Natural killer cell treated with Interleukin-12 subunit alpha and Interleukin-12 subunit beta and Interleukin-15 and Interleukin-18, amount 100 ng/mL, for 72 hours (primary cell): ENCODE data around the gene OTOS. TPM values are rescaled to one million over a fixed set of nuclear protein-coding genes. Genes with fewer than 3 reads are reported as not detected.

Experiments
- ATAC-seq, 2 donors: fragments of 150-1000 bp; cut with Tn5 transposase in 1 of 2; sonication (Bioruptor Pico), chemical (Tn5 transposase) in 1 of 2; 2 replicates each; pipeline ENCODE4 v1.10.0; 2021
- DNase-seq: peaks from one replicate; pipeline ENCODE4 v3.0.0; 2022; ENCODE audit warnings: low spot score
- H3K27ac Mint-ChIP-seq, 2 donors: 1 replicate in 1 of 2; 2 replicates in 1 of 2; pipeline ENCODE4 v1.8.0; 2022; ENCODE audit warnings: mixed read lengths in 2 of 2, mild to moderate bottlenecking in 1 of 2, moderate library complexity in 1 of 2
- H3K27me3 Mint-ChIP-seq, 2 donors: 1 replicate in 1 of 2; 2 replicates in 1 of 2; pipeline ENCODE4 v1.8.0; 2022; ENCODE audit warnings: mixed read lengths in 2 of 2
- H3K36me3 Mint-ChIP-seq: one replicate; pipeline ENCODE4 v1.8.0; 2022; ENCODE audit warnings: mixed read lengths
- H3K4me1 Mint-ChIP-seq, 2 donors: 1 replicate in 1 of 2; 2 replicates in 1 of 2; pipeline ENCODE4 v1.8.0; 2022; ENCODE audit warnings: low read depth in 2 of 2, mixed read lengths in 2 of 2, mild to moderate bottlenecking in 1 of 2
- H3K4me3 Mint-ChIP-seq: one replicate; pipeline ENCODE4 v1.8.0; 2022; ENCODE audit warnings: mixed read lengths
- H3K9me3 Mint-ChIP-seq: 2 replicates; pipeline ENCODE4 v1.8.0; 2022; ENCODE audit warnings: mixed read lengths
- total RNA-seq, 2 donors: library from RNA; stranded (reverse); gene quantifications; one replicate each; pipeline ENCODE4 v1.2.3, GENCODE V29; 2022

OTOS gene
- total RNA-seq, 2 donors from 2014 or later = not detected

DNA sequence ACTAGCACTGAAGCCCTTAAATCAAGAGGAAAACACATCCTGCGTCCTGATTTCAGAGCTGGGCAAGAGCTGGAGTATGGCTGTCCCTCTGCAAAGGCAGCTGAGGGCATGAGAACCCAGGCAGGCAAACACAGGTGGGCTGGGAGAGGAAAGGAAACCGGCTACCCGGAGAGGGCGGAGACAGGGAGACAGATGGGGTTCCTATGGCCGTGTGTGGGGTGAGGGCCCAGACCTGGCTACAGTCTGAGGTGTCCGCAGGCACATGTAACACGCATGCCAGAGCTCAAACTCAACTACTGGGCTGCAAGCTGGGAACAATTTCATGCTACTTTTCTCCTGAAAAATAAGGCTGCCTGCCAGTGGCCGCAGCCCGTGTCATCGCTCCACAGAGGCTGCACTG lies 7.1 kb downstream of the OTOS start:
- H3K36me3 Mint-ChIP-seq = peaks cover 13% of the 10 kb centered on the region

DNA sequence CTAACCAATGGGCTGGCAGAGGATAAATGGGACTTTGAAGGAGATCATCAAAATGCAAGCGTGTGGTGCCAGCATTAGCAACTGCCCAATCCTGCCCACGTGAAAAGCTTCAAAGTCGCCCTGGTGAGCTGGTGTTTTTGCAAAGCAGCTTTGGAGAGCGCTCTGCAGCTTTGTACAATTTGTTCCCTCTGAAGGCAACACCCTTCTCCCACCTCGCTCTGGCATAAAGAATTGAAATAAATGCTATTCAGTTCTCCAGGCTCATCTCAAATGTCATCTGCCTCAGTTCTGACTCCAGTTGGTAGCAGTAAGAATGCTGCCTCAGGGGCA lies 7.8 kb downstream of the OTOS start:
- ATAC-seq = no peak
- no peak for DNase-seq
- Mint-ChIP-seq H3K27me3 (peaks cover 0 to 4% of the 10 kb centered on the region in 2 donors), H3K9me3 (no peaks in the 10 kb centered on the region), H3K4me1 (peaks cover 23 to 32% of the 10 kb centered on the region in 2 donors), H3K27ac (no peak overlapping the region), H3K36me3 (peaks cover 13% of the 10 kb centered on the region), H3K4me3 (no peak overlapping the region)

More for the DNA sequence above, 7.1 kb downstream of the OTOS start:
- Mint-ChIP-seq H3K27ac (no peak overlapping the region), H3K4me1 (peaks cover 23 to 32% of the 10 kb centered on the region in 2 donors), H3K4me3 (peak overlapping the region; percentile 43), H3K9me3 (no peaks in the 10 kb centered on the region), H3K27me3 (peaks cover 0 to 4% of the 10 kb centered on the region in 2 donors)
- ATAC-seq (no peak), DNase-seq (no peak)

DNA sequence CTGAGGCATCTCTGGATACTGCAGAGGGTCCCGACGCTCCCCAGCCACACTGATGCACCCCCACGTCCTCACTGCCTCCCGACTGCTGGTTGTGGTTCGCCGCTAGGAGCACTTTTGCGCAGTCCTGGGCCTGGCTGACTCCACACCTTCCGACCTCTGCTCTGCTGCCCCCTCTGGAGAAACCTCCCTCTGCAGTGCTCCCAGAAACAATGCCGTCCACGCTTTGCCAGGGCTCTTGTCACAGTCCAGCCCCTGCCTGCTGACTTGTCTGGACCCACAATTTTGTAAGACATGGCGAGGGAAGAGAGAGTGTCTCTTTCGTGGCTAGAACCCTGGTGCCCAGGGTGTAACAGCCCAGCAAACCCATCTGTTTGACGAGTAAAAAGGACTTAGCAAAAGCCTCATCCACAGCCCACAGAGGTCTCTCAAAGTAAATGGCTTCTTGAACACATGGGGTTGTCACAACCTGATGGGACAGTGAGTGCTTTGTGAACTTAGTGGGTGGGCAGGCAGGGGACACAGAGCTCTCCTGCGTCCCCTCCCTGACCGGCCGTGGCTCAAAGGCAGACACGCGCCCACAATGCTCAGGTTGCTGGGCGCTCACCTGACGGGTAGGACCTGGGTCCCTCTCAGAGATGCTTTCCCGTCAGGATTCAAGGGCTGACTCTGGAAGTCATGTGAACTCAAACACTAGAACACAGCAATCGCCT lies 8.4 kb downstream of the OTOS start:
- no peak overlapping the region for H3K27ac Mint-ChIP-seq

DNA sequence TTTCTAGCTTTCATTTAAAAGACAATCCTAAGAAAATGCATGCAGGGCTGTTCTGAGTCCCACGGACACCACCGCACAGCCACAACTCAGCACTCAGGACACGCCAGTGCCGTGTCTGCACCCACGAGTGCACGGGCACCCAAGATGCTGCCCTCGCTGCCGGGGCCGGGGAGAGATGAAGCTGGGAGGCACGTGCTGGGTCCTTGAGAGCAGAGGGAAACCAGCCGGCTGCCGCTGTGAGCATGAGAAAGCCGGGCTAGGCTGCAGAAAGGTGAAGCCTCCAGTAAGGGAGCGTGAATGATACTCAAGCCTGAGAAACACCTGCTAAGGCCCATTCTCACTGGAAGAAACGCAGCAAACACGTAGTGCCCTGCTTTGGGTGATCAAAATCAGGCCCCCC lies 9.2 kb downstream of the OTOS start:
- ATAC-seq (no peak), DNase-seq (no peak)
- Mint-ChIP-seq H3K27me3 (no peaks in the 10 kb centered on the region), H3K4me3 (no peak overlapping the region), H3K9me3 (no peaks in the 10 kb centered on the region), H3K4me1 (peaks cover 16 to 24% of the 10 kb centered on the region in 2 donors), H3K36me3 (peaks cover 19% of the 10 kb centered on the region), H3K27ac (no peak overlapping the region)

More for the DNA sequence above, 8.4 kb downstream of the OTOS start:
- Mint-ChIP-seq H3K9me3 (no peaks in the 10 kb centered on the region), H3K27me3 (peaks cover 0 to 2% of the 10 kb centered on the region in 2 donors), H3K36me3 (peaks cover 13% of the 10 kb centered on the region), H3K4me1 (peaks cover 19 to 29% of the 10 kb centered on the region in 2 donors), H3K4me3 (no peak overlapping the region)
- ATAC-seq = no peak
- DNase-seq = no peak

DNA sequence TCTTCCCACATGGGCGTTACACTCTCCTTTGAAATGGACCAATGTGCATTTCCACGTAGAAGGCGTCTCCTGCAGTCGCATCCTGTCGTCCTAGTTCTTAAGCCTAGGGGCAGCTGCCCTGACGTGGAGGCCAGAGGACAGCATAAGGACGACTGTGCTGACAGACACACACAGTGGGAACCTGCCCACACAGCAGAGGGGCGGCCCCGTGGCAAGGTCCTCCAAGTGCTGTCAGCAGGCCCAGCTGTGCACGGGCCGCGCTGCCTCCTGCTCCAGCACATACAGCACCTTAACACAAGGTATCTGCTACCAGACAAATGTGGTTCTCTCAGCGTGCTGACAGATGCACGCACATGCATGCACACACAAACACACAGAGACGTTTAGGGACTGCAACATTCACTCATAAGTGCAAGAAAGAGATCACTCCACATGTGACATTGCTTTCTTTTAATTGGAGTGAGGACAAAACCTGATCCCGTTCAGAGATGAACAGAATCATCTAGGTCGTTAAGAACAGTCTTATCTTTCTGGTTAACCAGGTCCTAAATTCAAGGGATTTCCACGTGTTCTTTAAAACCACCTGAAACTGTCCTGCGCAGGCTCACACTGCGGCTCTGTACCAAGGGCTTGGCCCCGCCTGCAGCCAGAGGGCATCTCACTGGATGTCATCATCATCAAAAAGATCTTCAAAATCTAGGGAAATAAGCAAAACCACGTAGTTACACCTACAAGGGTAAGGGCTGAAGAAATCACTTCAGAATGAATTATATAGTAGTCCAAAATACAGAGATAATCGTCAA lies 9.9 kb downstream of the OTOS start:
- Mint-ChIP-seq H3K27me3 (no peaks in the 10 kb centered on the region), H3K36me3 (peaks cover 22% of the 10 kb centered on the region), H3K4me1 (peaks cover 15 to 21% of the 10 kb centered on the region in 2 donors), H3K27ac (no peak overlapping the region), H3K9me3 (no peaks in the 10 kb centered on the region), H3K4me3 (no peak overlapping the region)
- ATAC-seq (no peak), DNase-seq (no peak)

DNA sequence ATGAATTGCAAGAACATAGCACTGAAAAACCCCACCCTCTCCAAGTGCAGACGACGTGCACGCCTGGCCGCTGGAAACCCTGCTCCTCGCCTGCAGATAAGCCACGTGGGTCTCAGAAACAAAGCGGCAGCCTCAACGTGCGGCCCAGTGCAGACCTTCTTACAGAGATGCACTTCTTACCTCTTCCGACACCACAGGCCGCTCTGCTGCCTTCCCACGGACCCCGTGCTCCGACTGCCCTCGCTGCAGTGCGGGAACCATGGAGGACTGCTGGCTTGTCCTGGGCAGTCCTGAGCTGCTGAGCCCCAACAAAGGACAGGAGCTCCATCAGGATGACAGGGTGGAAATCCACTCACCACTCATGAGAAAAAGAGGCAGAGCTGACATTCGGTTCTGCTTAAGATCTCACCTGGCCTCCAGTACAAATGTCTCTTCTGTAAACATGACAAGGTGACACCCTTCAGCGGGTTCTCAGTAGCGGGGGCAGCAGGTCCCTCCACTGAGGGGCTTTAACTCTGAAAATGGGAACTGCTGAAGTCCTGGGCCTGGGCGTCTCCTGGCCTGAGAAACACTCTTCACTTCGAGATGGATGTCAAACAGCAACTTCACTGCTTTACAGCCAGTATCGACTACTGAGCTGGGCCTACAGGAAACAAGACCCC lies 10.6 kb downstream of the OTOS start:
- ATAC-seq (no peak), DNase-seq (no peak)
- H3K27me3 Mint-ChIP-seq = no peaks in the 10 kb centered on the region
- no peak overlapping the region for H3K4me3 Mint-ChIP-seq
- no peak overlapping the region for H3K27ac Mint-ChIP-seq
- H3K9me3 Mint-ChIP-seq = no peaks in the 10 kb centered on the region
- peaks cover 22% of the 10 kb centered on the region for H3K36me3 Mint-ChIP-seq
- H3K4me1 Mint-ChIP-seq = peaks cover 8 to 14% of the 10 kb centered on the region in 2 donors

DNA sequence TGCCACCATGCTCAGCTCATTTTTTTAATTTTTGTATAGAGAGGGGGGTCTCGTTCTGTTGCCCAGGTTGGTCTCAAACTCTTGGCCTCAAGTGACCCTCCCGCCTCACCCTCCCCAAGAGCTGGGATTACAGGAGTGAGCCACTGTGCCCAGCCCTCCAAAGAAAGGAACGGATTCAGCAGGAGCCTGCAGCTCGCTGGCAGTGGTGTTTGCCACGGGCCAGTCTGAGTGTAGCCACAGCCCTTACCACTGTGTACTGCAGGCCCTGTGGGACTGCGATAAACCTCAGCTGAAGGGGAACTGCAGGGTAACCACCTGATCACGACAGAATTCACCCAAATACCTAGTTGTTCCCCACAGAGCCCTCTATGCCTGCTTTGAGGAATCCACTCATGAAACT lies 11.1 kb downstream of the OTOS start:
- Mint-ChIP-seq H3K9me3 (no peaks in the 10 kb centered on the region), H3K27ac (no peak overlapping the region), H3K36me3 (peaks cover 22% of the 10 kb centered on the region), H3K27me3 (no peaks in the 10 kb centered on the region), H3K4me3 (no peak overlapping the region), H3K4me1 (peaks cover 2 to 9% of the 10 kb centered on the region in 2 donors)
- no peak for ATAC-seq
- no peak for DNase-seq

DNA sequence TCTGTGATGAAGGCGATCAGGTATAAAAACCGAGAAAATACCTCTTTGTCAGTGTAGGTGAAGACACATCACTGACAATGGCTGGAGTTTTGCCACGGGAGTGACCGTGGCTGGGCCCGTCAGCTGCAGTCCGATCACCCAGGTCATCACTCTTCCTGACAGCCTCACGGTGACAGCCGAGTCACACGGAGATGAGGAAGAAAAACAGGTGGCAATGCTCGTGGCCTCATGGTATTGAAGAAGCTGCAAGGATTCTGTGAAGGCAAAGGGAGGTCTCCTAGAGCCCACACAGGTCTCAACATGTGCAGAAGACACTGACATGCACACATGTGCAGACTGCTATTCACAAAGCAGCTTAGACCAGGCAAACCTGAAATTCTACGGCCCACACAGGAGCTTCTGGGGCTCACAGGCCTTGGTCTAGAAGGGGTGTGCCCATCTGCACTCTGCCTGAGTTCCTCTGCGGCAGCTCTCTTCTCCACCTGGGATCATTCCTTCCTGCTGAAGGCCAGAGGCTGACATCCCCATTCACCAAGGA lies 11.8 kb downstream of the OTOS start:
- H3K4me1 Mint-ChIP-seq = peaks cover 0 to 5% of the 10 kb centered on the region in 2 donors
- no peak overlapping the region for H3K27ac Mint-ChIP-seq
- H3K36me3 Mint-ChIP-seq = peaks cover 22% of the 10 kb centered on the region
- no peaks in the 10 kb centered on the region for H3K9me3 Mint-ChIP-seq
- H3K4me3 Mint-ChIP-seq = no peak overlapping the region
- DNase-seq = no peak
- H3K27me3 Mint-ChIP-seq = no peaks in the 10 kb centered on the region
- no peak for ATAC-seq

DNA sequence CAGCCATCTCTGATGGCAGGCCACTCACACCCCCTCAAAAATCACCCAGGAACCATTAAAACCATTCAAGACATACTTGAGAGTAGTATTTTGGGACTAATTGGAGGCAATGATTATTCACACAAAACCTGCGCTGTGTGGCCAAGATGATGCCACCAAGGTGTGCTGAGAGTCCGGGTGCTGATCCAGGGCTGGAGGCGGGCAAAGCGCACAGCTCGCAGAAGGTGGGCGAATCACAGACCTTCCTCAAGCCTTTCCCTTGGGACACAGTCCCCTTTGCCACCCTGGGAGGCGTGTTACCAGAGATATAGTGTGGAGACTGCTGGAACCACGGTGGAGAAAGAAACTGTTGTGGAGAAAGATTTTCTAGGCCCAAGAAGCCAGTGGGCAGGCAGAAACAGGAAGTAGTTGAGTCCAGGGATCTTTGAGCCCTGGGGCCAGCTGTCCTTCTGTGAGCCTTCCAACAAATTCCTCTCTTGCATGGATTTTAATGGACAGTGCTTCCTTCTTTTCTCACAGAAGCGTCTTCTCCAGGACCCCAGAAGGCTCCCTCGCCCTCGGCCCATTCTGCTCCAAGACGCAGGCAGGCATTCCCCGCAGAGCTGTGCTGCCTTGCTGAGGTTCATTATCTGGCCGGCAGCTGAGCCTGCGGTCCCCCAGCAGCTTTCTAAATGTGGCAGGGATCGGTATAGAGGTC lies 12.4 kb downstream of the OTOS start:
- H3K27ac Mint-ChIP-seq = no peak overlapping the region
- no peaks in the 10 kb centered on the region for H3K27me3 Mint-ChIP-seq
- no peak overlapping the region for H3K4me3 Mint-ChIP-seq
- H3K36me3 Mint-ChIP-seq = peaks cover 22% of the 10 kb centered on the region
- H3K4me1 Mint-ChIP-seq = peaks cover 0 to 5% of the 10 kb centered on the region in 2 donors
- ATAC-seq (no peak), DNase-seq (no peak)
- no peaks in the 10 kb centered on the region for H3K9me3 Mint-ChIP-seq

DNA sequence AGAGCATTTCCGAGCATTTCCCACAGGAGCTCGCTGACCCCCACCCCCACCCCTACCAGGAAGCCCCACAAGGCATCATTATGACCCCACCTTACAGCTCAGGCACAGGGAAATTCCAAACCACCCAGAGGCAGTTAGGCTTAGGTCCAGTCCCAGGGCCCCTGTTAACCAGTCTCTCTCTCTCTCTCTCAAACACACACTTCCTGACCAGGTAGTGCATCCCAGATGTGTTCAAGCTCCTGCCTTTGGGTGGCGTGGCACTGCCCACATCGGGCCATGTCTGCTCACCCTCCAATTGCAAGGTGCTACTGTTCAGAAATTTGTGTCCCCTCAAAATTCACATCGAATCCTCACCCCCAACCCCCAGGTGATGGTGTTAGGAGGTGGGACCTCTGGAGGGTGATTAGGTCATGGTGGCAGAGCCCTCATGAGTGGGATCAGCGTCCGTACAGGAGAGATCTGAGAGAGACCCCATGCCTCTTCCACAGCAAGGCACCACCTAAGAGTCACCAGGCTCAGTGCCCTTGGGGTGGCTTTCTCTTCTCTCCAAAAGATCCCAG lies 13.2 kb downstream of the OTOS start:
- H3K4me3 Mint-ChIP-seq = no peak overlapping the region
- no peaks in the 10 kb centered on the region for H3K27me3 Mint-ChIP-seq
- DNase-seq (no peak), ATAC-seq (no peak)
- H3K36me3 Mint-ChIP-seq = peaks cover 22% of the 10 kb centered on the region
- no peaks in the 10 kb centered on the region for H3K9me3 Mint-ChIP-seq
- no peak overlapping the region for H3K27ac Mint-ChIP-seq
- H3K4me1 Mint-ChIP-seq = peaks cover 0 to 5% of the 10 kb centered on the region in 2 donors

DNA sequence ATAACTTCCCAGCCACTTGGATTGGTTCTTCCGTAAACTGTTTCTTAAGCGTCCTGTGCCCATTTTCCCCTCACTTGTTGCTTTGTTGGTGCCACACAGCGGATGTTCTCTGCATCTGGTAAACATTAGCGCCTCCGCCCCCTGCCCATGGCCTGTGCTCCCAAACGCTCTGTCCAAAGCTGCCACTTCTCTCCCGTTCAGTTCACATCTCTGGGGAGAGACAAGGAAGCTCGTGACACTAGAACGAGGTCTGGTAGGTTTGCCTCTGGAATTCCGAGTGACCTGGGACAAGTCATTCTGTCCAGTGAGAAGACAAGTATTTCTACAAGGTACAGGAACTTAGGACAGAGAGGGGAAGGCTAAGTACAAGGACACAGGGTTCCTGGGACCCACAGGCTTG lies 13.7 kb downstream of the OTOS start:
- no peak overlapping the region for H3K27ac Mint-ChIP-seq
- ATAC-seq (no peak), DNase-seq (no peak)
- no peaks in the 10 kb centered on the region for H3K27me3 Mint-ChIP-seq
- no peak overlapping the region for H3K4me3 Mint-ChIP-seq
- no peaks in the 10 kb centered on the region for H3K9me3 Mint-ChIP-seq
- peaks cover 0 to 3% of the 10 kb centered on the region in 2 donors for H3K4me1 Mint-ChIP-seq
- peaks cover 22% of the 10 kb centered on the region for H3K36me3 Mint-ChIP-seq

DNA sequence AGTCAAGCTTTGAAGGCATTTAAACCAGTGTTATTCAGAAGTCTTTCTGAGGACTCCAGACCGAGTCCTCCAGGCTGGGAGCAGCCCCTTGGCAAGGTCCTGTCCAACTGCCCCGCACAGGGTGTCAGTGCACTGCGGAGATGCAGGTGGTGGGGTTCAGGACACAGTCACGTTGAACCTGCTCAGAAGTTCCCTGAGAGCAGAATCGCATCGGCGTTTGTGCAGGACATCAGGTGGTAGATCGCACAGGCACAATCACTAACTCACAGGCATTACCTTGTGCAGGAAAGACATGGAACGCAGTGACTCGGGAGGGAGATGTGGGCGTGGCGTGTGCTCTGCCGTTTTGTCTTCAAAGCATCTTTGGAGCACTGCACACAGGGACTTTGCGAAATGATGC lies 14.7 kb downstream of the OTOS start:
- peak; percentile 54 for DNase-seq
- Mint-ChIP-seq H3K9me3 (no peaks in the 10 kb centered on the region), H3K27ac (no peak overlapping the region), H3K4me3 (no peak overlapping the region), H3K36me3 (peaks cover 17% of the 10 kb centered on the region), H3K27me3 (no peaks in the 10 kb centered on the region), H3K4me1 (peaks cover 0 to 3% of the 10 kb centered on the region in 2 donors)
- no peak for ATAC-seq

DNA sequence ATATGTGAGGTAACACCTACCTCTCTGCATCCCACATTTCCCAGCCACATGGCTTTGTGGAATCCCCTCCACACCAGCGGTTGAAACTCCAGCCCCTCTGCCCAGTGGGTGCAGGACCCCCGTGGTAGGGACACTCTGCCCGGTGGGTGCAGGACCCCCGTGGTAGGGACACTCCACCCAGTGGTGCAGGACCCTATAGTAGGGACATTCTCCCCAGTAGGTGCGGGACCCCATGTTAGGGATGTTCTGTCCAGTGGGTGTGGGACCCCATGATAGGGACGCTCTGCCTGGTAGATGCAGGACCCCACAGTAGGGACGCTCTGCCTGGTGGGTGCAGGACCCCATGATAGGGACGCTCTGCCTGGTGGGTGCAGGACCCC lies 15.8 kb downstream of the OTOS start:
- Mint-ChIP-seq H3K36me3 (peaks cover 15% of the 10 kb centered on the region), H3K27me3 (no peaks in the 10 kb centered on the region), H3K4me1 (peaks cover 0 to 3% of the 10 kb centered on the region in 2 donors), H3K27ac (no peak overlapping the region), H3K9me3 (no peaks in the 10 kb centered on the region), H3K4me3 (no peak overlapping the region)
- ATAC-seq = peak in 1 of 2 donors; percentile 11
- peak; percentile 41 for DNase-seq
